ENCODE measurements around the gene MYRF.
A peak's percentile ranks its signal among the peaks of the same experiment; 100 is the strongest.

The MYRF gene

DNA sequence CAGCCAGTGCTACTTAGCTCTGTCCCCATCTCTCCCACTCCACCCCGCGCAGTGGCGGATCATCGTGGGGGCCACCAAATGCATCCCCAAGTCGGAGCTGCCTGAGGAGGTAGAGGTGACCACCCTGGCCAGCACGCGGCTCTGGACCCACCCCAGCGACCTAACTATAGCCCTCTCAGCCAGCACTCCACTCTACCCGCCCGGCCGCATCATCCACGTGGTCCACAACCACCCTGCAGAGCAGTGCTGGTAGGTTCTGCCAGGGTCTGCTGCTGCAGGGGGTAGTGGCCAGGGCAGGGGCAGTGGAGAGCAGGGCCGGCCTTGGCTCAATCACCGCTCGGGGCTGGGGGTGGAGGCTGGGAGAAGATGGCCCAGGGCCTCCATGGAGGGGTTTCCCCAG lies 13.0 kb upstream of the MYRF start:
- no peak for DNase-seq (ENCODE audit: low read depth in 2 of 2)

- DNase-seq (ENCODE audit: low read depth in 2 of 2): no peak
Measured at GRCh38 chr11:61739966-61740365, 12.5 kb upstream of the MYRF start.

DNA sequence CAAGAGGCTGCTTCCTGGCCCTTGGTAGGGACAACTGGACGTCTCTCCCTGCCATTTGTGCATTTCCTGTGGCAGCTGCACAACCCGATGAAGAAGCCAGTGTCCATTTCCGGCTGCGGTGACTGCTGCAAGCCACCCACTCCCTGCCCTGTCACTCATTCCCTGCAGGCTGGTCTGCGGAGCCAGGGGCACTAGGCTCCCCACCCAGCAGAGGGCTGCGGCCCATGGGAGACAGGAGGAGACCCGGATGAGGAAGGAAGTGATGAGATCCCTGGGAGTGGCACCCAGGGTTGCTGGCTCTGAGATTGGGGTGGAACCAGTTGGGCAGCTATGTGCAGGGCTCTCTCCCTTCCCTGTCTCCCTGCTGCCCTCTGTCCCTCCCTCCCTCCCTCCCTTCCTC lies 10.0 kb upstream of the MYRF start:
- no peak for DNase-seq (ENCODE audit: low read depth in 2 of 2)

DNA sequence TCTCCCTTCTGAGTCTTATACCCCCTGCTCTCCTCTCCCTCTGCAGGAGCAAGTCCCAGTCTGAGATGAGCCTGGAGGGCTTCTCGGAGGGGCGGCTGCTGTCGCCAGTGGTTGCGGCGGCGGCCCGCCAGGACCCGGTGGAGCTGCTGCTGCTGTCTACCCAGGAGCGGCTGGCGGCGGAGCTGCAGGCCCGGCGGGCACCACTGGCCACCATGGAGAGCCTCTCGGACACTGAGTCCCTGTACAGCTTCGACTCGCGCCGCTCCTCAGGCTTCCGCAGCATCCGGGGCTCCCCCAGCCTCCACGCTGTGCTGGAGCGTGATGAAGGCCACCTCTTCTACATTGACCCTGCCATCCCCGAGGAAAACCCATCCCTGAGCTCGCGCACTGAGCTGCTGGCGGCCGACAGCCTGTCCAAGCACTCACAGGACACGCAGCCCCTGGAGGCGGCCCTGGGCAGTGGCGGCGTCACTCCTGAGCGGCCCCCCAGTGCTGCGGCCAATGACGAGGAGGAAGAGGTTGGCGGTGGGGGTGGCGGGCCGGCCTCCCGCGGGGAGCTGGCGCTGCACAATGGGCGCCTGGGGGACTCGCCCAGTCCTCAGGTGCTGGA lies 8.8 kb upstream of the MYRF start:
- DNase-seq (ENCODE audit: low read depth in 2 of 2): no peak

DNA sequence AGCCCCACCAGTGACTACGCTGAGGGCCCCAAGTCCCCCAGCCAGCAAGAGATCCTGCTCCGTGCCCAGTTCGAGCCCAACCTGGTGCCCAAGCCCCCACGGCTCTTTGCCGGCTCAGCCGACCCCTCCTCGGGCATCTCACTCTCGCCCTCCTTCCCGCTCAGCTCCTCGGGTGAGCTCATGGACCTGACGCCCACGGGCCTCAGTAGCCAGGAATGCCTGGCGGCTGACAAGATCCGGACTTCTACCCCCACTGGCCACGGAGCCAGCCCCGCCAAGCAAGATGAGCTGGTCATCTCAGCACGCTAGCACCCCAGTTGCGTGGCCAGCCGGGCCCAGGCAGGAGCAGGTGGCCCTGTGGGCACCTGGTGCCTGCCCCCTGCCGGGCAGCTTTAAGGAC lies 8.3 kb upstream of the MYRF start:
- DNase-seq (ENCODE audit: low read depth in 2 of 2): no peak

- DNase-seq (ENCODE audit: low read depth in 2 of 2): no peak
Measured at GRCh38 chr11:61744609-61745156, 7.8 kb upstream of the MYRF start.

GRCh38 chr11:61745781-61746441 lies 6.5 kb upstream of the MYRF start:
- DNase-seq (ENCODE audit: low read depth in 2 of 2): no peak

DNA sequence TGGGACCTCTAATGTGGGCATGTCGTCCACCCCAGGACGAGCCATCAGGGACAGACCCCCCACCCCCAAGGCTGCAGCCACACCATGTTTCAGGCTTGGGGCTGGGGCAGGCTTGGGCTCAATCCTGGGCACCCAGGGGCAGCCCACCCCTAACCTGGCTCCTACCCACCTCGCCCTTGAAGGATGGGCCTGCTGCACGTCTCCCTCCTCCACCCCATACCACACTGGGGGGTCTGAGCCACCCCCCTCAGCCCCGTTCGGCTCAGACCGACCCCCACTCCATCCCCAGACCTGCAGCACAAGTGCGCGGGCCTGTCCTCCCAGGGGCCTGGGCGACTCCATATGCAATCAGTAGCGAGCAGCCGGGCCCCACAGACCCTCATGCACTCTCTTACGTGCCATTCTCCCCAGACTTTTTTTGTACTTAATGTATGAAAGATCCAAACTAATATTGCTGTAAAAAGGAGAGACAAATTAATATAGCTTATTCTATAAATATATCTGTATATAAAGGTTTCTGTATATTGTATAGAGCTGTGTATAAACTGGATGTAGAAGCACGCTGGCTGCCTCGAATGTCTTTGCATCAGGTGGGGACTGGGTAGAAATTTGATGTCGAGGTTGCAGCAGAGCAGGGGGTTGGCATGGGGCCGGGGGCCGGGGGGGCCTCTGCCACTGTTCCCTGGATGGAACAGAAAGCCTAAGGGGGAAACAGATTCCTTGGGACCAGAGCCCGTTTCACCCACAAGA lies 5.8 kb upstream of the MYRF start:
- no peak for DNase-seq (ENCODE audit: low read depth in 2 of 2)

- no peak for DNase-seq (ENCODE audit: low read depth in 2 of 2)
Measured at GRCh38 chr11:61747192-61747966, 5.1 kb upstream of the MYRF start.

- no peak for DNase-seq (ENCODE audit: low read depth in 2 of 2)
Measured at GRCh38 chr11:61747967-61748285, 4.5 kb upstream of the MYRF start.

GRCh38 chr11:61749591-61750217 lies 2.7 kb upstream of the MYRF start:
- no peak for DNase-seq (ENCODE audit: low read depth in 2 of 2)

- DNase-seq (ENCODE audit: low read depth in 2 of 2): no peak
Measured at GRCh38 chr11:61750631-61751273, 1.7 kb upstream of the MYRF start.

DNA sequence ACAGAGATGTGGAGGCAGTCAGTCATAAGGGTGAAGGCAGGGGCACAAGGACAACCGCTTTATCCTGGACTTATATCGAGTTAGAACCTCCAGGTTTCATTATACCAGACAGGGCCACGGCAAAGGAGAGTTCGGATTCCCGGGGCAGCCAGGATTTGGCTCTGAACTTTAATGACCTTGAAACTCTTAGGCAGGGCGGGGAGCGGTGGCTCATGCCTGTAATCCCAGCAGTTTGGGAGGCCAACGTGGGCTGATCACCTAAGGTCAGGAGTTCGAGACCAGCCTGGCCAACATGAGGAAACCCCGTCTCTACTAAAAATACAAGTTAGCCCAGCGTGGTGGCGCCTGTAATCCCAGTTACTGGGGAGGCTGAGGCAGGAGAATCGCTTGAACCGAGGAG lies 1.1 kb upstream of the MYRF start:
- no peak for DNase-seq (ENCODE audit: low read depth in 2 of 2)

- DNase-seq (ENCODE audit: low read depth in 2 of 2): no peak
Measured at GRCh38 chr11:61752925-61753521, 587 bp downstream of the MYRF start.

DNA sequence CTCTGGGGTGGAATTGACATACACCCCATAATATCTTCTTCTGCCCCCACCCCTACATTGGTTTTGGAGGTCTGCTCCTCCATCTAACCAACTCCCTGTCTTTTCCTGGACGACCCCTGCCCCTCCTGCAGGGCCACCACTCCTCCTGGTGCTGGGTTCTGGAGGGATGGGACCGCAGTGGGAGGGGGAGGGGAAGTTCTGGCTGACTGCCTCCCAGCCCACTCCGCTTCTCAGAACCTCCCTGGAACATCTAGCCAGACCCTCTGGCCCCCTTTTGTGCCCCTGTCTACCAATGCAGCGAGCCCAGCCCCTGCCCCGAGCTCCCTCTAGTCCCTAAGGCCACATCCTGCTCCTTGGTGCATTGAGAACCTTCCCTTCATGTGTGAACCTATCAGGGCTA lies 1.2 kb downstream of the MYRF start:
- no peak for DNase-seq (ENCODE audit: low read depth in 2 of 2)

GRCh38 chr11:61754534-61755482 lies 2.4 kb downstream of the MYRF start:
- DNase-seq (ENCODE audit: low read depth in 2 of 2): no peak

- DNase-seq (ENCODE audit: low read depth in 2 of 2): no peak
Measured at GRCh38 chr11:61756147-61756451, 3.7 kb downstream of the MYRF start.

- DNase-seq (ENCODE audit: low read depth in 2 of 2): peak in 1 of 2 donors; percentile 12
Measured at GRCh38 chr11:61756452-61757212, 4.2 kb downstream of the MYRF start.

DNA sequence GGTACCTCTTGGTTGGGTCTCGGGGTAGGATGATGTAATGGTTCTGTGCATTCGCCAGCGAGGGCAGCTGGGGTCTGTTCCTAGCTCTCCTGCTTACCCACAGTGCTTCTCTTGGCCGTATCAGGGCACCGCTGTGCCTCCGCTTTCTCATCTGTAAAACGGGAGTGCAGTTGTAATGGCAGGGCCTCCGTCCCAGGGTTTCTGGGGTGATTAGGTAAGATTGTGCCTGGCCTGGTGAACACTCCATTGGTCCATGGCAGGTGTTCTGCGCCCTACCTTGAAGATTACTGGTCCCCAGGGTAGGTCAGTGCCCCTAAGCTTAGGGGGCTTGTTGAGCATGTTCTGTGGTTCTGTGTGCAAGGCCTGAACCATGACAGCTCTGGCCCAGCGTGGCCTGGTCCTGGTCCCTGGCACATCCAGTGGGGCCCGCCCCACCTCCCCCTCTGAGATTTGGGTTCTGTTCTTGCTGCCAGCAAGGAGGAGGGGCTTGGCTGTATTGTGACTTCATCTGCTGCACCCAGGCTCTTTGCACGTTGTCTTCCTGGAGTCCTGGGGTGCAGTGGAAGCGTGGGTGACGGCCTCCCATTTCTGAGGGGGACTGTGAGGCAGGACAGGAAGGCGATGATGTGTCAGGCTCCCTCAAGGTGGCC lies 4.9 kb downstream of the MYRF start:
- DNase-seq (ENCODE audit: low read depth in 2 of 2): no peak

Data from stimulated activated CD8-positive, alpha-beta memory T cell treated with anti-CD3 and anti-CD28 coated beads, Interleukin-15, amount 100 ng/mL, for 4 hours (primary cell).